ENCODE results near the gene FAM32A. TPM values are rescaled to one million over a fixed set of nuclear protein-coding genes. Genes with fewer than 3 reads are reported as not detected.

The FAM32A gene
- total RNA-seq, 1 donor from 2014 or later, result 68.6 TPM

GRCh38 chr19:16208064-16208759 lies 23.0 kb downstream of the FAM32A start:
- H3K27me3 Mint-ChIP-seq (ENCODE audit: low read depth), result no peaks in the 10 kb centered on the region
- peak overlapping the region; percentile 67 for H3K27ac Mint-ChIP-seq
- intact Hi-C loops (cut with micrococcal nuclease), result no loop called here
- no peaks in the 10 kb centered on the region for H3K9me3 Mint-ChIP-seq
- no peak for DNase-seq (ENCODE audit: low spot score)
- H3K4me3 Mint-ChIP-seq (ENCODE audit: low read depth), result no peak overlapping the region
- peaks cover 80% of the 10 kb centered on the region for H3K36me3 Mint-ChIP-seq (ENCODE audit: low read depth)
- H3K4me1 Mint-ChIP-seq (ENCODE audit: low read depth), result peaks cover 39% of the 10 kb centered on the region

GRCh38 chr19:16208847-16209665 lies 23.8 kb downstream of the FAM32A start:
- Mint-ChIP-seq H3K27me3 (ENCODE audit: low read depth) (no peaks in the 10 kb centered on the region), H3K4me3 (ENCODE audit: low read depth) (no peak overlapping the region), H3K27ac (no peak overlapping the region), H3K36me3 (ENCODE audit: low read depth) (peaks cover 81% of the 10 kb centered on the region), H3K9me3 (no peaks in the 10 kb centered on the region), H3K4me1 (ENCODE audit: low read depth) (peaks cover 38% of the 10 kb centered on the region)
- no peak for DNase-seq (ENCODE audit: low spot score)
- intact Hi-C loops (cut with micrococcal nuclease), result no loop called here

GRCh38 chr19:16210168-16210567 lies 25.0 kb downstream of the FAM32A start:
- H3K9me3 Mint-ChIP-seq, result no peaks in the 10 kb centered on the region
- no peaks in the 10 kb centered on the region for H3K27me3 Mint-ChIP-seq (ENCODE audit: low read depth)
- H3K4me1 Mint-ChIP-seq (ENCODE audit: low read depth), result peaks cover 38% of the 10 kb centered on the region
- DNase-seq (ENCODE audit: low spot score), result no peak
- no peak overlapping the region for H3K27ac Mint-ChIP-seq
- intact Hi-C loops (cut with micrococcal nuclease), result no loop called here
- H3K4me3 Mint-ChIP-seq (ENCODE audit: low read depth), result no peak overlapping the region
- peaks cover 83% of the 10 kb centered on the region for H3K36me3 Mint-ChIP-seq (ENCODE audit: low read depth)

GRCh38 chr19:16213076-16213475 lies 27.9 kb downstream of the FAM32A start:
- DNase-seq (ENCODE audit: low spot score), result no peak
- Mint-ChIP-seq H3K36me3 (ENCODE audit: low read depth) (peaks cover 94% of the 10 kb centered on the region), H3K27ac (no peak overlapping the region), H3K4me1 (ENCODE audit: low read depth) (peaks cover 34% of the 10 kb centered on the region), H3K4me3 (ENCODE audit: low read depth) (no peak overlapping the region), H3K27me3 (ENCODE audit: low read depth) (no peaks in the 10 kb centered on the region), H3K9me3 (no peaks in the 10 kb centered on the region)
- intact Hi-C loops (cut with micrococcal nuclease), result no loop called here

- Mint-ChIP-seq H3K4me3 (ENCODE audit: low read depth) (no peak overlapping the region), H3K27ac (no peak overlapping the region), H3K4me1 (ENCODE audit: low read depth) (peaks cover 24% of the 10 kb centered on the region), H3K27me3 (ENCODE audit: low read depth) (no peaks in the 10 kb centered on the region), H3K36me3 (ENCODE audit: low read depth) (peaks cover 95% of the 10 kb centered on the region), H3K9me3 (peaks cover 25% of the 10 kb centered on the region)
- intact Hi-C loops (cut with micrococcal nuclease), result no loop called here
- DNase-seq (ENCODE audit: low spot score), result no peak
Observed at GRCh38 chr19:16216744-16217670, 31.8 kb downstream of the FAM32A start.

- Mint-ChIP-seq H3K4me1 (ENCODE audit: low read depth) (peaks cover 16% of the 10 kb centered on the region), H3K27ac (no peak overlapping the region), H3K4me3 (ENCODE audit: low read depth) (no peak overlapping the region), H3K9me3 (peaks cover 31% of the 10 kb centered on the region), H3K27me3 (ENCODE audit: low read depth) (no peaks in the 10 kb centered on the region), H3K36me3 (ENCODE audit: low read depth) (peaks cover 95% of the 10 kb centered on the region)
- no peak for DNase-seq (ENCODE audit: low spot score)
- intact Hi-C loops (cut with micrococcal nuclease), result no loop called here
Observed at GRCh38 chr19:16217716-16218451, 32.7 kb downstream of the FAM32A start.

GRCh38 chr19:16218851-16219250 lies 33.6 kb downstream of the FAM32A start:
- Mint-ChIP-seq H3K9me3 (peaks cover 31% of the 10 kb centered on the region), H3K27ac (no peak overlapping the region), H3K27me3 (ENCODE audit: low read depth) (no peaks in the 10 kb centered on the region), H3K4me1 (ENCODE audit: low read depth) (peaks cover 10% of the 10 kb centered on the region), H3K4me3 (ENCODE audit: low read depth) (no peak overlapping the region), H3K36me3 (ENCODE audit: low read depth) (peaks cover 95% of the 10 kb centered on the region)
- intact Hi-C loops (cut with micrococcal nuclease), result no loop called here
- DNase-seq (ENCODE audit: low spot score), result no peak

GRCh38 chr19:16222806-16223205 lies 37.6 kb downstream of the FAM32A start:
- DNase-seq (ENCODE audit: low spot score), result no peak
- H3K9me3 Mint-ChIP-seq, result peaks cover 31% of the 10 kb centered on the region
- H3K4me3 Mint-ChIP-seq (ENCODE audit: low read depth), result no peak overlapping the region
- H3K27ac Mint-ChIP-seq, result no peak overlapping the region
- no peaks in the 10 kb centered on the region for H3K4me1 Mint-ChIP-seq (ENCODE audit: low read depth)
- no peaks in the 10 kb centered on the region for H3K27me3 Mint-ChIP-seq (ENCODE audit: low read depth)
- intact Hi-C loops (cut with micrococcal nuclease), result no loop called here
- peaks cover 69% of the 10 kb centered on the region for H3K36me3 Mint-ChIP-seq (ENCODE audit: low read depth)

GRCh38 chr19:16223746-16224145 lies 38.5 kb downstream of the FAM32A start:
- Mint-ChIP-seq H3K4me3 (ENCODE audit: low read depth) (no peak overlapping the region), H3K27me3 (ENCODE audit: low read depth) (no peaks in the 10 kb centered on the region), H3K27ac (no peak overlapping the region), H3K4me1 (ENCODE audit: low read depth) (no peaks in the 10 kb centered on the region), H3K9me3 (peaks cover 30% of the 10 kb centered on the region), H3K36me3 (ENCODE audit: low read depth) (peaks cover 69% of the 10 kb centered on the region)
- intact Hi-C loops (cut with micrococcal nuclease), result no loop called here
- DNase-seq (ENCODE audit: low spot score), result no peak

- H3K27ac Mint-ChIP-seq, result no peak overlapping the region
- H3K4me1 Mint-ChIP-seq (ENCODE audit: low read depth), result no peaks in the 10 kb centered on the region
- no peak for DNase-seq (ENCODE audit: low spot score)
Observed at GRCh38 chr19:16224293-16225045, 39.3 kb downstream of the FAM32A start.

GRCh38 chr19:16225279-16226183 lies 40.3 kb downstream of the FAM32A start:
- Mint-ChIP-seq H3K4me3 (ENCODE audit: low read depth) (no peak overlapping the region), H3K36me3 (ENCODE audit: low read depth) (peaks cover 64% of the 10 kb centered on the region), H3K27ac (no peak overlapping the region), H3K4me1 (ENCODE audit: low read depth) (no peaks in the 10 kb centered on the region), H3K27me3 (ENCODE audit: low read depth) (no peaks in the 10 kb centered on the region), H3K9me3 (peaks cover 15% of the 10 kb centered on the region)
- DNase-seq (ENCODE audit: low spot score), result no peak
- intact Hi-C loops (cut with micrococcal nuclease), result no loop called here

More at GRCh38 chr19:16224293-16225045, 39.3 kb downstream of the FAM32A start:
- Mint-ChIP-seq H3K9me3 (peaks cover 25% of the 10 kb centered on the region), H3K27me3 (ENCODE audit: low read depth) (no peaks in the 10 kb centered on the region), H3K4me3 (ENCODE audit: low read depth) (no peak overlapping the region), H3K36me3 (ENCODE audit: low read depth) (peaks cover 68% of the 10 kb centered on the region)
- intact Hi-C loops (cut with micrococcal nuclease), result no loop called here
